Stimulated activated CD8-positive, alpha-beta memory T cell treated with anti-CD3 and anti-CD28 coated beads, Interleukin-15, amount 100 ng/mL, for 1 hour (primary cell): ENCODE data around the gene RNF224.
A peak's percentile ranks its signal among the peaks of the same experiment; 100 is the strongest.
"Not testable (repeated sequence)": the region's sequence is repeated elsewhere in the genome, so short reads cannot be mapped to it uniquely, and the experiment has no call there.

Source experiments
- DNase-seq: peaks from one replicate; pipeline ENCODE4 v3.0.0-alpha.2; 2020; ENCODE audit warnings: low read depth

Gene RNF224

GRCh38 chr9:137240841-137241489, 13.7 kb downstream of the RNF224 start, which contains the start of gene TUBB4B:
TUBB4B (plus strand) TSS chr9:137241287; CDS start chr9:137241361, 74 bp downstream.
- peak; percentile 95 for DNase-seq

GRCh38 chr9:137241490-137242268, 14.4 kb downstream of the RNF224 start:
- DNase-seq = peak; percentile 40

DNA sequence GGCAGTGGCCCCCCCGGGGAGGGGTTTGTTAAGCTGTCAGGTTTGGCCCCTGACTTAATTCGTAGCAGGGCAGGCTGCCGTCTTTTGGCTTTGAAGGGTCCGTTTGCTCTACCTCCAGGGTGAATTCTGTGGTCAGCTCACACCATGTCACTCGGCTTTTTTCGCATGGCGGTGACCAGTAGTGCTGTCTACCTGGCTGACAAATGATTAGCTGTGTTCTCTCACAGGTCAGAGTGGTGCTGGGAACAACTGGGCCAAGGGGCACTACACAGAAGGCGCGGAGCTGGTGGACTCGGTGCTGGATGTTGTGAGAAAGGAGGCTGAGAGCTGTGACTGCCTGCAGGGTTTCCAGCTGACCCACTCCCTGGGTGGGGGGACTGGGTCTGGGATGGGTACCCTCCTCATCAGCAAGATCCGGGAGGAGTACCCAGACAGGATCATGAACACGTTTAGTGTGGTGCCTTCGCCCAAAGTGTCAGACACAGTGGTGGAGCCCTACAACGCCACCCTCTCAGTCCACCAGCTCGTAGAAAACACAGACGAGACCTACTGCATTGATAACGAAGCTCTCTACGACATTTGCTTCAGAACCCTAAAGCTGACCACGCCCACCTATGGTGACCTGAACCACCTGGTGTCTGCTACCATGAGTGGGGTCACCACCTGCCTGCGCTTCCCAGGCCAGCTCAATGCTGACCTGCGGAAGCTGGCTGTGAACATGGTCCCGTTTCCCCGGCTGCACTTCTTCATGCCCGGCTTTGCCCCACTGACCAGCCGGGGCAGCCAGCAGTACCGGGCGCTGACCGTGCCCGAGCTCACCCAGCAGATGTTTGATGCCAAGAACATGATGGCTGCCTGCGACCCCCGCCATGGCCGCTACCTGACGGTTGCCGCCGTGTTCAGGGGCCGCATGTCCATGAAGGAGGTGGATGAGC, 15.2 kb downstream of the RNF224 start:
- no peak for DNase-seq

DNA sequence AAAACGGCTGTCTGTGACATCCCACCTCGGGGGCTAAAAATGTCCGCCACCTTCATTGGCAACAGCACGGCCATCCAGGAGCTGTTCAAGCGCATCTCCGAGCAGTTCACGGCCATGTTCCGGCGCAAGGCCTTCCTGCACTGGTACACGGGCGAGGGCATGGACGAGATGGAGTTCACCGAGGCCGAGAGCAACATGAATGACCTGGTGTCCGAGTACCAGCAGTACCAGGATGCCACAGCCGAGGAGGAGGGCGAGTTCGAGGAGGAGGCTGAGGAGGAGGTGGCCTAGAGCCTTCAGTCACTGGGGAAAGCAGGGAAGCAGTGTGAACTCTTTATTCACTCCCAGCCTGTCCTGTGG, 15.9 kb downstream of the RNF224 start:
- DNase-seq = not testable (repeated sequence)

GRCh38 chr9:137243626-137244485, 16.6 kb downstream of the RNF224 start:
- DNase-seq = no peak

GRCh38 chr9:137244486-137245449, 17.5 kb downstream of the RNF224 start:
- no peak for DNase-seq

DNA sequence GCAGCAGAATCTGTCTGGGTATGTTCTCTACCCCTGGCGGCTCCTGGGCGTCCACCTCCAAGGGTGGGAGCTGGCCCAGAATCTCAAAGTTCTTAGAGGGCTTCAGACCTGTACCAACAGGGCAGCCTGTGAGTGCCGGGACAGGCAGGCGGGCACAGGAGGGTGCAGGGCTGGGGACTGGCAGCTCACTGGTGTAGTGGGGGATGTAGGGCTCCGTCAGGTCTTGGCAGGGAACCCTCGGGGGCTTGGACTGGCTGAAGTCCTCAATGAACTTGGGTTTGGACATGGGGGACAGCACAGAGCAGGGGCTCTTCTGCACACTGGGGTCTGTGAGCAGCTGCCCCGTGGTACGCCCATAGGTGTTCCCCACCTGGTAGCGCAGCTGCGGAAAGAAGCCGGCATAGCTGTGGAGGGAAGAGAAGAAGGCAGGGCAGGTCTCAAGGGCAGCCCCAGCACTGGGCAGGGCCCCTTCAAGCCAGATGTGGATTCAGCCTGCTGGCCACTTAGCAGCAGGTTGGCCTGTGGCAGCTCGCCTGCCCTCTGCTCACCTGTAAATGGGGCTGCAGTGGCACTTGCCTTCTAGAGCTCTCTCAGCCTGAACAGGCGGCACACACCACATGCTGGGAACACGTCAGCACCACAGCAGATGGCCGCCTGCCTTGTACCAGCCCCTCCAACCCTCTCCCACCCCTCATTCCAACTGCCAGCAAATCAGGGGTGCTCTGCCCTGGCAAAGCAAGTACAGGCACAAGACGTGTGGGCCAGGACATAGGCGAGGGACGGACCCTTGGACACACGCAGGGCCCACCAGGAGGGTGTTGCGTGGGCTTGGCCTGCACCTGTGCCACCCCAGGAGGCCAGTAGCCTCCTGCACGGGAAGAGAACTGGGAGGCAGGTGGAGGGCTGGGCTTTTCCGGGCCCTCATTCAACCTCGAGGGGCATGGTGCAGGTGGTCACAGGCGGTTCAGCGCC, 18.4 kb downstream of the RNF224 start:
- DNase-seq = no peak

GRCh38 chr9:137247135-137247915, 20.0 kb downstream of the RNF224 start:
- DNase-seq = no peak

DNA sequence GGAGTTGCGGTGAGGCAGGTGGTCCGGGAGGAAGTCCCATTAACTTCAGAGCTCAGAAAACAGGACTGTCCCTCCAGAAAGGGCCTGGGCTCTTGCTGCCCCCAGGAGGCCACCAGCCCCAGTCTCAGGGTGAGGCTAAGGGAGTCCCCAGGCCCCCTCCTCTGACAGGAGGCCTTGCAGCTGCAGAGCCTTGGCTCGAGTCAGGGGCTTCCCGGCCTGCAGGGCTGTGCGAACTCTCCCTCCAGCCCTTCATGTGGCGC, 20.5 kb downstream of the RNF224 start:
- DNase-seq = no peak

GRCh38 chr9:137250329-137251193, 23.3 kb downstream of the RNF224 start:
- DNase-seq = no peak

DNA sequence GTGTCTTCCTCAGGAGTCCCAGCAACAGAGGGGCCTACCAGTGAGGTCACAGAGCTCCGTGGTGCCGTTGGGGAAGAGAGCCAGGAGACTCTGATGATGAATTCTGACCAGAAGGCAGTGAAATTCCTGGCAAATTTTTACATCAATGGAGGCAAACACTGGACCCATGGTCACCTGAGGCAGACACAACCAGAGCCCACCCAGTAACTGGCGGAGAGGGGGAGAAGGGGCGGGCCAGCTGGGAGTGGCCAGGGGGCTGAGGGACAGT, 23.8 kb downstream of the RNF224 start, which contains the start of gene STPG3:
Gene STPG3, plus strand, starts transcription at position 93 of the 268 bp plus-strand sequence. Its CDS starts 1 bp downstream, at position 94.
- DNase-seq = no peak

DNA sequence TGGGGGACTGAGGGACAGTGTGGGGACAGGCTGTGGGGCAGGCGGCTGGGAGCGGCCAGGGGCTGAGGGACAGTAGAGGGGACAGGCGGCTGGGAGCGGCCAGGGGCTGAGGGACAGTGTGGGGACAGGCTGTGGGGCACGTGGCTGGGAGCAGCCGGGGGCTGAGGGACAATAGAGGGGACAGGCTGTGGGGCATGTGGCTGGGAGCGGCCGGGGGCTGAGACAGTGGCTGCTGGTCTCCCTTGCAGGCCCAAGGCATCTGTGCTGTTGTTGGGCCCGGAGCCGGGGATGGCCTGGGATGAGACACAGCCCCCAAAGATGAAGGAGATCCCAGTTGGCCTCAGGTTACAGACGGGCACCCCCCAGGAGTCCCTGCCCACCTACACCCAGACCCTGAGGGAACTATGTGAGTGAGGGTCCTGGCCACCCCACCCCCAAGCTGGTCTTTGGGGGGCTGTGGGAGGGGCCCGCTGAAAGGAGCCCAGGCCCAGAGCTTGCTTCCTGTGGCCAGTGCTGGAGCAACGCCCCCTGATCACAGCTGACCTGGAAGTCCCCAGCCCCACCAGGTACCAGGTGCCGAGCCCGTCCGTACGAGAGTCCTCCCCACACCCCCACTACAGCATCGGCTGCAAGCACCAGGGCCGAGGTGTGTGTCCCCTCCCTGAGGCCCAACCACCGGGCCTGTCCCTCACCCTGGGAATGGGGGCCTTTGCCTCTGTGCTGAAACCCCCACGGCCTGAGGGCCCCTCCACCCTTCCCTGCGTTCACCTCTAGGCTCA, 24.4 kb downstream of the RNF224 start:
- DNase-seq = no peak

DNA sequence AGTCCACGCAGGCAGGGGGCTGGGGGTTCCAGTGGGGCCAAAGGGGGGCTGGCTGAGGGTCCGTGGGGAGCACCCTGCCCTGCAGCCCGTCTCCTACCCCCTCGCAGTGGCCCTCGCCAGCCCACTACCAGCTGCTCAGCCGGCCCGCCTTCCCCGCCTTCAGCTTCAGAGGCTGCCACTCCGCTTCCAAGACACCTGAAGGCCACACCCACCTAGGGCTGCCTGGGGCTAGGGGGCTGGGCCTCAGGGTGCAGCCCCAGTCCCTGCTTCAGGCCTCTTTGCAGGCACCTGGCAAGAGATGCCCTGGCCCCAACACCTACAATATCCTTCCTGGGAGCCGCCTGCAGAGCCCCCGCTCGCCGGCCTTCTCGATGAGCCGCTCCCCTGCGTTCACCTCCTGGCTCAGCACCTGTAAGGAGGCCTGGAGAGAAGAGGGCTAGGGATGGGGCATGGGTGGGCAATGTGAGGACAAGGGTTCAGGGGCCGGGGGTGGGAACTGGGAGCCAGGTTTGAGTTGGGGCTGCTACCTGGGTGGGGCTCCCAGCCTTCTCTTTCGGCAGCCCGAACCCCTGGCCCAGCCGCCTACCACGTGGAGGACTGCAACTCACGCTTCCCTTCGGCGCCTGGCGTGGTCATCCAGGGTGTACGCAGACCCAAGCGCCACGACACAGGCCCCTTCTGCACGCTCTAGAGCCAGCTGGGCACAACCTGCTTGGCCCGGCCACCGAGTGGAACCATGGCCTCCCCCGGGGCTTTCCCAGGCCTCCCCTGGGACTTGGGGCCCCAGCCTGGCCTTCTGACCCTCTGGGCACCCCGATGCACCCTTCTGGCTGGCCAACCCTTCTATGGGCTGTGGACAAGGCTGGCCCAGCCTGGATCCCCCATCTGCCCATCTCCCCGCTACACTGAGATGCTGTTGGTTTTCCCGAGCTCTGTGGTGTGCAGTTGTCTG, 25.5 kb downstream of the RNF224 start:
- DNase-seq = no peak

GRCh38 chr9:137253717-137254623, 26.7 kb downstream of the RNF224 start:
- DNase-seq = no peak
